ENCODE results near the gene PODXL2.

Gene PODXL2

GRCh38 chr3:127606981-127607595, 21.9 kb upstream of the PODXL2 start:
- TF ChIP-seq CTCF (IDR thresholded peaks at IDR 0.05; ENCODE audit: extremely low read depth, missing control alignments), result no peak
- DNase-seq (ENCODE audit: low spot score), result no peak

- TF ChIP-seq CTCF (IDR thresholded peaks at IDR 0.05; ENCODE audit: extremely low read depth, missing control alignments), result no peak
- DNase-seq (ENCODE audit: low spot score), result no peak
Measured at GRCh38 chr3:127607675-127608361, 21.2 kb upstream of the PODXL2 start.

- DNase-seq (ENCODE audit: low spot score), result no peak
- no peak for TF ChIP-seq CTCF (IDR thresholded peaks at IDR 0.05; ENCODE audit: extremely low read depth, missing control alignments)
Measured at GRCh38 chr3:127608362-127608718, 20.6 kb upstream of the PODXL2 start.

GRCh38 chr3:127610105-127610504, 18.9 kb upstream of the PODXL2 start:
- TF ChIP-seq CTCF (IDR thresholded peaks at IDR 0.05; ENCODE audit: extremely low read depth, missing control alignments), result no peak
- DNase-seq (ENCODE audit: low spot score), result no peak

- no peak for DNase-seq (ENCODE audit: low spot score)
- TF ChIP-seq CTCF (IDR thresholded peaks at IDR 0.05; ENCODE audit: extremely low read depth, missing control alignments), result no peak
Measured at GRCh38 chr3:127611251-127611650, 17.7 kb upstream of the PODXL2 start.

- DNase-seq (ENCODE audit: low spot score), result no peak
- no peak for TF ChIP-seq CTCF (IDR thresholded peaks at IDR 0.05; ENCODE audit: extremely low read depth, missing control alignments)
Measured at GRCh38 chr3:127612966-127613365, 16.0 kb upstream of the PODXL2 start.

GRCh38 chr3:127613406-127613805, 15.6 kb upstream of the PODXL2 start:
- TF ChIP-seq CTCF (IDR thresholded peaks at IDR 0.05; ENCODE audit: extremely low read depth, missing control alignments), result no peak
- DNase-seq (ENCODE audit: low spot score), result no peak

All from GM20000 (cell line).